Panc1 (cell line): ENCODE results near the gene DOCK1.

Experiments
- CTCF ChIP-seq: fragments of 450-650 bp; IDR thresholded peaks from 2 replicates; pipeline ENCODE4 v1.5.1; 2017; ENCODE audit warnings: mild to moderate bottlenecking
- POLR2AphosphoS5 ChIP-seq: IDR thresholded peaks from 2 replicates; pipeline ENCODE4 v1.6.1; 2012; ENCODE audit warnings: mild to moderate bottlenecking, low read depth, low read length, moderate library complexity
- REST ChIP-seq, 2 experiments: IDR thresholded peaks; 2 replicates each; pipeline ENCODE4 v1.6.1; 2011 to 2012; ENCODE audit warnings: low read depth in 2 of 2, control low read depth in 1 of 2, low read length in 1 of 2, mild to moderate bottlenecking in 1 of 2, moderate library complexity in 1 of 2; ENCODE audit not compliant: insufficient read depth in 1 of 2
- SIN3A ChIP-seq: IDR thresholded peaks from 2 replicates; pipeline ENCODE4 v1.6.1; 2012; ENCODE audit warnings: low read depth, mild to moderate bottlenecking, low read length, moderate library complexity, borderline replicate concordance; ENCODE audit not compliant: insufficient read depth

- no peak for TF ChIP-seq CTCF
- no peak for TF ChIP-seq REST (IDR thresholded peaks at IDR 0.05; ENCODE audit: insufficient read depth in 1 of 2, low read depth in 2 of 2, low read length in 1 of 2)
- no peak for TF ChIP-seq SIN3A
- TF ChIP-seq POLR2AphosphoS5, result no peak
Measured at GRCh38 chr10:127092916-127093315, 187.7 kb downstream of the DOCK1 start.
